Measurements from ENCODE around the gene DHRS9. TPM values are rescaled to one million over a fixed set of nuclear protein-coding genes. Genes with fewer than 3 reads are reported as not detected.

The DHRS9 gene
- total and polyA plus RNA-seq, 2 experiments from 2014 or later, result not detected

GRCh38 chr2:169073963-169074751 is 4.8 kb downstream of the DHRS9 start:
- Histone ChIP-seq H3K79me2 (replicated peaks; ENCODE audit: insufficient read depth) (no peaks in the 10 kb centered on the region), H3F3A (replicated peaks; ENCODE audit: low read depth) (no peaks in the 10 kb centered on the region), H3K4me1 (ENCODE audit: insufficient read depth) (no peaks in the 10 kb centered on the region), H3K27me3 (ENCODE audit: insufficient read depth) (no peaks in the 10 kb centered on the region), H3K27ac (ENCODE audit: low read depth) (no peak overlapping the region), H3K9me2 (ENCODE audit: insufficient read depth) (0 out of 2 replicates have a peak, but pooled peaks cover 4% of the 10 kb centered on the region), H3K4me3 (no peak overlapping the region), H4K20me1 (replicated peaks; ENCODE audit: insufficient read depth) (no peaks in the 10 kb centered on the region), H3K36me3 (ENCODE audit: insufficient read depth) (no peaks in the 10 kb centered on the region), H2AFZ (0 out of 2 replicates have a peak overlapping the region, but pooled peaks have one; percentile 34), H3K4me2 (no peak overlapping the region)
- ATAC-seq, result no peak
- Mint-ChIP-seq H3K4me3 (no peak overlapping the region), H3K9me3 (no peaks in the 10 kb centered on the region), H3K27ac (no peak overlapping the region), H3K4me1 (no peaks in the 10 kb centered on the region), H3K27me3 (ENCODE audit: insufficient read depth, low read depth, poor library complexity) (no peaks in the 10 kb centered on the region), H3K36me3 (ENCODE audit: low read depth) (no peaks in the 10 kb centered on the region)
- no peak for TF ChIP-seq ZNF462 (CRISPR knock-in tag; IDR thresholded peaks at IDR 0.05)
- no peak for TF ChIP-seq EZH2 (IDR thresholded peaks at IDR 0.05; ENCODE audit: low read depth, unreplicated experiment)
- no peak for TF ChIP-seq EZH2phosphoT487 (IDR thresholded peaks at IDR 0.05; ENCODE audit: unreplicated experiment)
- TF ChIP-seq REST (IDR thresholded peaks at IDR 0.05; ENCODE audit: unreplicated experiment), result no peak
- no peak for TF ChIP-seq STAT1 (IDR thresholded peaks at IDR 0.05; ENCODE audit: unreplicated experiment)
- no peak for TF ChIP-seq ETS1 (IDR thresholded peaks at IDR 0.05)
- TF ChIP-seq CTCF (conservative IDR thresholded peaks at IDR 0.05; ENCODE audit: low read depth in 2 of 2), result no peak
- no peak for TF ChIP-seq ZNF331 (CRISPR knock-in tag; IDR thresholded peaks at IDR 0.05; ENCODE audit: low read depth)
- no peak for TF ChIP-seq NANOG (IDR thresholded peaks at IDR 0.05; ENCODE audit: borderline replicate concordance)
- no peak for TF ChIP-seq JUNB (IDR thresholded peaks at IDR 0.05; ENCODE audit: unreplicated experiment)
- TF ChIP-seq POLR2AphosphoS5 (IDR thresholded peaks at IDR 0.05; ENCODE audit: low read depth), result no peak
- DNase-seq (ENCODE audit: low spot score), result no peak
